A549 (cell line): Measurements from ENCODE around the gene ZFYVE28. TPM values are rescaled to one million over a fixed set of nuclear protein-coding genes. Genes with fewer than 3 reads are reported as not detected.

Source experiments
- ATAC-seq, 2 experiments: fragments of 200-7000 bp in 1 of 2; fragments of >200 bp in 1 of 2; cut with Nextera tagmentation in 1 of 2; cut with Tn5 transposase in 1 of 2; 3 replicates each; pipeline versions ENCODE4 v1.8.0 to v1.9.1; 2018 to 2020; ENCODE audit warnings: mild to moderate bottlenecking in 1 of 2, moderate library complexity in 1 of 2
- CTCF ChIA-PET: fragments of 300-600 bp; sonication (Branson Sonifier 250); formaldehyde crosslinking; extraction: SDS; loops from one replicate; lab custom pipeline; 2021; ENCODE audit warnings: antibody characterized with exemption, inconsistent platforms; lab: Yijun Ruan, JAX
- POLR2A ChIA-PET: fragments of 350-600 bp; formaldehyde crosslinking; extraction: SDS; loops from one replicate; lab custom pipeline; 2021; ENCODE audit warnings: antibody characterized with exemption, inconsistent platforms; lab: Yijun Ruan, JAX
- DNase-seq, 2 experiments: peaks; one replicate each; pipeline versions ENCODE4 v3.0.0 to v3.0.0-alpha.2; 2011 to 2016; ENCODE audit warnings: low read depth in 1 of 2, low spot score in 1 of 2
- FAIRE-seq: peaks from 2 replicates; lab custom pipeline; 2011; peaks lifted over from hg19 to GRCh38; lab: Jason Lieb, UNC
- H3K27ac ChIP-seq, 2 experiments: fragments of >200 bp; sonication (Bioruptor Twin); formaldehyde crosslinking; 3 replicates each; pipeline ENCODE4 v1.5.1; 2016 to 2017
- H3K4me1 ChIP-seq: fragments of >200 bp; sonication (Bioruptor Twin); formaldehyde crosslinking; 3 replicates; pipeline ENCODE4 v1.6.1; 2016
- H3K4me2 ChIP-seq: fragments of >200 bp; sonication (Bioruptor Twin); formaldehyde crosslinking; 3 replicates; pipeline ENCODE4 v1.6.1; 2016
- H3K4me3 ChIP-seq: fragments of >200 bp; sonication (Bioruptor Twin); formaldehyde crosslinking; 3 replicates; pipeline ENCODE4 v1.5.1; 2016
- H3K9me3 ChIP-seq: fragments of >200 bp; sonication (Bioruptor Twin); formaldehyde crosslinking; 3 replicates; pipeline ENCODE4 v1.6.1; 2016
- CBX8 ChIP-seq: fragments of 200-600 bp; sonication (generic); IDR thresholded peaks from 2 replicates; pipeline ENCODE4 v1.6.1; 2016
- CHD2 ChIP-seq: fragments of 150-350 bp; IDR thresholded peaks from 2 replicates; pipeline ENCODE4 v1.6.1; 2014; ENCODE audit warnings: low read length; ENCODE audit not compliant: partially characterized antibody
- CHD4 ChIP-seq: fragments of 200-600 bp; sonication (generic); IDR thresholded peaks from 2 replicates; pipeline ENCODE4 v1.6.1; 2016; ENCODE audit warnings: antibody characterized with exemption, mild to moderate bottlenecking, borderline replicate concordance
- FOXS1 ChIP-seq: fragments of 250-450 bp; sonication (Bioruptor Pico); IDR thresholded peaks from 2 replicates; pipeline ENCODE4 v1.5.0; 2020; ENCODE audit warnings: mild to moderate bottlenecking, moderate library complexity
- GATA3 ChIP-seq: IDR thresholded peaks from 2 replicates; pipeline ENCODE4 v1.6.1; 2012; ENCODE audit warnings: borderline replicate concordance
- HOXA7 ChIP-seq: fragments of 250-450 bp; sonication (Bioruptor Pico); IDR thresholded peaks from 2 replicates; pipeline ENCODE4 v1.5.0; 2020; ENCODE audit warnings: mild to moderate bottlenecking, moderate library complexity
- HOXB13 ChIP-seq: fragments of 250-450 bp; sonication (Bioruptor Pico); IDR thresholded peaks from 2 replicates; pipeline ENCODE4 v1.5.0; 2020; ENCODE audit warnings: low read depth, mild to moderate bottlenecking, moderate library complexity
- JUNB ChIP-seq: fragments of >200 bp; sonication (Bioruptor Twin); formaldehyde crosslinking; IDR thresholded peaks from 2 replicates; pipeline ENCODE4 v1.6.1; 2016
- KDM5A ChIP-seq: fragments of 200-600 bp; sonication (generic); IDR thresholded peaks from 2 replicates; pipeline ENCODE4 v1.6.1; 2016; ENCODE audit warnings: antibody characterized with exemption, mild to moderate bottlenecking
- MAZ ChIP-seq: fragments of 150-350 bp; IDR thresholded peaks from 2 replicates; pipeline ENCODE4 v1.6.1; 2014; ENCODE audit warnings: antibody characterized with exemption, low read depth, low read length, borderline replicate concordance
- POLR2A ChIP-seq: IDR thresholded peaks from 2 replicates; pipeline ENCODE4 v1.6.1; 2012; ENCODE audit warnings: mild to moderate bottlenecking, low read length
- POLR2AphosphoS2 ChIP-seq: conservative IDR thresholded peaks from 2 replicates; pipeline ENCODE4 v1.6.1; 2012; ENCODE audit warnings: low read length, improper control_type of control experiment, inconsistent platforms
- RARB ChIP-seq: fragments of 250-450 bp; sonication (Bioruptor Pico); IDR thresholded peaks from 2 replicates; pipeline ENCODE4 v1.8.0; 2021; ENCODE audit warnings: mild to moderate bottlenecking, moderate library complexity
- RCOR1 ChIP-seq: fragments of 150-350 bp; IDR thresholded peaks from 2 replicates; pipeline ENCODE4 v1.6.1; 2014; ENCODE audit warnings: antibody characterized with exemption, low read length, low read depth
- RFX5 ChIP-seq: fragments of 450-650 bp; IDR thresholded peaks from 2 replicates; pipeline ENCODE4 v1.7.1; 2014; ENCODE audit warnings: antibody characterized with exemption, mild to moderate bottlenecking, moderate library complexity
- TP53 ChIP-seq: fragments of 250-450 bp; sonication (Bioruptor Pico); IDR thresholded peaks from 2 replicates; pipeline ENCODE4 v1.5.0; 2021; ENCODE audit warnings: mild to moderate bottlenecking, moderate library complexity
- WGBS: methylation state at CpG from one replicate; pipeline ENCODE4 v1.1.6; 2017; ENCODE audit errors: missing lambda C conversion rate; 5-methylcytosine and 5-hydroxymethylcytosine counted together
- polyA plus RNA-seq, 4 experiments: library from polyadenylated mRNA; depleted of rRNA in 3 of 4; stranded (reverse); fragments of >200 nt; fragmentation: RNase III in 1 of 4; extraction: RNeasy Plus Mini Kit Qiagen cat#74134 plus additional on column Dnase treatment in 1 of 4; gene quantifications; 2 replicates in 3 of 4; 3 replicates in 1 of 4; pipeline ENCODE4 v1.2.3, GENCODE V29; 2011 to 2017
- TF ChIP-seq, protein P1 (sequence below): fragments of >200 bp; sonication (Bioruptor Twin); formaldehyde crosslinking; IDR thresholded peaks from 3 replicates; pipeline ENCODE4 v1.6.1; 2016
- TF ChIP-seq, protein P2 (sequence below): fragments of 250-450 bp; sonication (Bioruptor Pico); IDR thresholded peaks from 2 replicates; pipeline ENCODE4 v1.5.0; 2021; ENCODE audit warnings: mild to moderate bottlenecking, moderate library complexity, borderline replicate concordance
- TF ChIP-seq, protein P3 (sequence below): IDR thresholded peaks from 2 replicates; pipeline ENCODE4 v1.6.1; 2012
- TF ChIP-seq, protein P4 (sequence below): IDR thresholded peaks from 2 replicates; pipeline ENCODE4 v1.6.1; 2012

ZFYVE28 gene
- polyA plus RNA-seq, 2 of the 4 experiments (the other 2 are of a cell fraction): 2.1 to 2.3 TPM

DNA sequence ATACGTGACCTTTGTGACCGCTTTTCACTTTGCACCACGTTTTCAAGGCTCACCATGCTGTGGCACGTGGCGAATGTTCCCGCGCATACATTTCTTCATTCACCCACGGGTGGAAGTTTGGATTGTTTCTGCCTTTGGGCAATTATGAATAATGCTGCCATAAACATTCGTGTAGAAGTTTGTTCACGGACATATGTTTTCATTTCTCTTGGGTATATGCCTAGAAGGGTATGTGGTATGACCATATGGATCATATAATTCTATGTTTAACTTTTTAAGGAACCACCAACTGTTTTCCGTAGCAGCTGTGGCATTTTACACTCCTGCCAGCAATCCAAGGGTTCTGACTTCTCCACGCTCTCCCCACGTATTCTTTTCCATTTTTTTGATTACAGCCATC lies 95.6 kb downstream of the ZFYVE28 start:
- no peak for FAIRE-seq
- POLR2A ChIA-PET: no interaction called here
- no peak overlapping the region for H3K27ac ChIP-seq
- no peaks in the 10 kb centered on the region for H3K4me1 ChIP-seq
- 82% methylated on average over 13 of the region's 13 CpGs for WGBS
- peaks cover 6% of the 10 kb centered on the region; the same call in 2 of the 3 replicates for H3K9me3 ChIP-seq
- no peak for DNase-seq
- CTCF ChIA-PET: no interaction called here
- H3K4me3 ChIP-seq: no peak overlapping the region
- H3K4me2 ChIP-seq: no peak overlapping the region
- ATAC-seq: no peak
- TF ChIP-seq POLR2AphosphoS2: no peak
- TF ChIP-seq, protein P1, sequence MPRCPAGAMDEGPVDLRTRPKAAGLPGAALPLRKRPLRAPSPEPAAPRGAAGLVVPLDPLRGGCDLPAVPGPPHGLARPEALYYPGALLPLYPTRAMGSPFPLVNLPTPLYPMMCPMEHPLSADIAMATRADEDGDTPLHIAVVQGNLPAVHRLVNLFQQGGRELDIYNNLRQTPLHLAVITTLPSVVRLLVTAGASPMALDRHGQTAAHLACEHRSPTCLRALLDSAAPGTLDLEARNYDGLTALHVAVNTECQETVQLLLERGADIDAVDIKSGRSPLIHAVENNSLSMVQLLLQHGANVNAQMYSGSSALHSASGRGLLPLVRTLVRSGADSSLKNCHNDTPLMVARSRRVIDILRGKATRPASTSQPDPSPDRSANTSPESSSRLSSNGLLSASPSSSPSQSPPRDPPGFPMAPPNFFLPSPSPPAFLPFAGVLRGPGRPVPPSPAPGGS: no peak
- TF ChIP-seq RFX5: no peak
- no peak for TF ChIP-seq KDM5A
- TF ChIP-seq, all 56 proteins: peak for 0

DNA sequence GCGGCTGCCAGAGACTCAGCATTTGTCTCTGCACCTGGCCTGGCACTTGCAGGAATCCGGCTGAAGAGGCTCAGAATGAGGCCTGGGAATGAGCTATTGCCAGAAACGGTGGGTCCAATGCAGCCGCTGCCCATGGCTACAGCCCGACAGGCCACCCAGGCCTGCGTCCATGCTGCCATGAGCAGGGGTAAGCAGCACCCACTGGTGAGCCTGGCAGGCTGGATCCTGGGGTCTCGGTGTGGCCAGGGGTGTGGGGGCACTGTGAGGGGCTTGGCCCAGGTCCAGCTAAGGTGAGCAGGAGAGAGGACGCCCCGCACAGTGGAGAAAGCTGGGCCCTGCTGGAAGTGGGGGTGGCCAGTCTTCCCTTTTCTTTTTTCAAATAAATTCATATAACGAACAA lies 96.2 kb downstream of the ZFYVE28 start:
- FAIRE-seq: no peak
- ChIA-PET CTCF (no interaction called here), POLR2A (no interaction called here)
- Histone ChIP-seq H3K4me1 (no peaks in the 10 kb centered on the region), H3K9me3 (peaks cover under 1% of the 10 kb centered on the region; the same call in 1 of the 3 replicates), H3K27ac (no peak overlapping the region), H3K4me2 (no peak overlapping the region), H3K4me3 (no peak overlapping the region)
- TF ChIP-seq, protein P2, sequence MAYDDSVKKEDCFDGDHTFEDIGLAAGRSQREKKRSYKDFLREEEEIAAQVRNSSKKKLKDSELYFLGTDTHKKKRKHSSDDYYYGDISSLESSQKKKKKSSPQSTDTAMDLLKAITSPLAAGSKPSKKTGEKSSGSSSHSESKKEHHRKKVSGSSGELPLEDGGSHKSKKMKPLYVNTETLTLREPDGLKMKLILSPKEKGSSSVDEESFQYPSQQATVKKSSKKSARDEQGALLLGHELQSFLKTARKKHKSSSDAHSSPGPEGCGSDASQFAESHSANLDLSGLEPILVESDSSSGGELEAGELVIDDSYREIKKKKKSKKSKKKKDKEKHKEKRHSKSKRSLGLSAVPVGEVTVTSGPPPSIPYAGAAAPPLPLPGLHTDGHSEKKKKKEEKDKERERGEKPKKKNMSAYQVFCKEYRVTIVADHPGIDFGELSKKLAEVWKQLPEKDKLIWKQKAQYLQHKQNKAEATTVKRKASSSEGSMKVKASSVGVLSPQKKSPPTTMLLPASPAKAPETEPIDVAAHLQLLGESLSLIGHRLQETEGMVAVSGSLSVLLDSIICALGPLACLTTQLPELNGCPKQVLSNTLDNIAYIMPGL: no peak
- TF ChIP-seq MAZ: no peak
- no peak for TF ChIP-seq FOXS1 (CRISPR knock-in tag)
- no peak for TF ChIP-seq CHD2
- TF ChIP-seq TP53 (CRISPR knock-in tag): no peak
- no peak for TF ChIP-seq POLR2A
- TF ChIP-seq, protein P3, sequence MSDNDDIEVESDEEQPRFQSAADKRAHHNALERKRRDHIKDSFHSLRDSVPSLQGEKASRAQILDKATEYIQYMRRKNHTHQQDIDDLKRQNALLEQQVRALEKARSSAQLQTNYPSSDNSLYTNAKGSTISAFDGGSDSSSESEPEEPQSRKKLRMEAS: no peak
- TF ChIP-seq HOXB13 (CRISPR knock-in tag): no peak
- TF ChIP-seq, protein P4, sequence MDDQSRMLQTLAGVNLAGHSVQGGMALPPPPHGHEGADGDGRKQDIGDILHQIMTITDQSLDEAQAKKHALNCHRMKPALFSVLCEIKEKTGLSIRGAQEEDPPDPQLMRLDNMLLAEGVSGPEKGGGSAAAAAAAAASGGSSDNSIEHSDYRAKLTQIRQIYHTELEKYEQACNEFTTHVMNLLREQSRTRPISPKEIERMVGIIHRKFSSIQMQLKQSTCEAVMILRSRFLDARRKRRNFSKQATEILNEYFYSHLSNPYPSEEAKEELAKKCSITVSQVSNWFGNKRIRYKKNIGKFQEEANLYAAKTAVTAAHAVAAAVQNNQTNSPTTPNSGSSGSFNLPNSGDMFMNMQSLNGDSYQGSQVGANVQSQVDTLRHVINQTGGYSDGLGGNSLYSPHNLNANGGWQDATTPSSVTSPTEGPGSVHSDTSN: no peak
- no peak for TF ChIP-seq RCOR1
- no peak for TF ChIP-seq HOXA7 (CRISPR knock-in tag)
- no peak for TF ChIP-seq CHD4
- no peak for TF ChIP-seq JUNB
- TF ChIP-seq CBX8: no peak
- no peak for TF ChIP-seq RARB (CRISPR knock-in tag)
- DNase-seq: no peak
- no peak for ATAC-seq
- WGBS: 88% methylated on average over 4 of the region's 10 CpGs

DNA sequence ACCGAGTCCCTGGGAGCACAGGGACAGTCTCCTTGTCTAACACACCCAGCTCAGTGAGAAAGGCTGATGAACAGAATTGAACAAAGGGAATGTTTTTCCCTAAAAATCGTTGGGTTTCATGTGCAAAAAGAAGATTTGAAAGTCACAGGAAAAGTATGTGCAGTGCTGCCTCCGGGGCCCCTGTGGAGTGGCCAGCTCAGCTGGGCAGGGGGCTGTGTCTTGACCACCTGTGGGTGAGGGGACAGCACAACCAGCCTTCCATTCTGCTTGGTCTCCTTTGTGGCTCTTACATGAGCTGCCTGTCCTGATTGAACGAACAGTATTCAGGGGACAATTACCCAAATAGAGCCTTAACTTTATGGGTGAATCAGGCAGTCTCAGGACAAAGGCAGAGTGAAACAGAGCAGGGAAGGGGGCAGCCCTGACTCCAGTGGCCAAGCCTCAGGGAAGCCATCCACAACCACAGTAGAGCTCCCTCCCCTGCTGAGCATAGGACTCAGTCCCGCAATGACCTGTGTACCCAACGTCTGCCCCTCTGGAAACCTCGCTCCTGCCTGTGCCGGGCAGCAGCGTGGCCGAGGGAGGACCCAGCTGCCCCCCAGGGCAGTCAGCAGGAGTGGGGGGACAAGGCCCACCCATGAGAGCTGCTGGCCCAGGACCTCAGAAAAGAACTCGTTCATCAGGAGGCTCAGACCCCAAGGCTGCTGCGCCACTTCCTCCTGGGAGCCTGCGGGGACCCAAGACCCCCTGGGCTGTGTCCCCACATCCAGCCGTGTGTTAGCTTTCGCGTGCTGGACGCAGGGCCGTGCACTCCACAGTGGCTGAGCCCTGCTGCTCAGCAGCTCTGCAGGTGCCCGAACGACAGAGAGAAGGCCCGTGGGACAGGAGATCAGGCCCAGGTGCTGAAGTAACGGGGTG lies 96.9 kb downstream of the ZFYVE28 start:
- H3K9me3 ChIP-seq: no peaks in the 10 kb centered on the region
- FAIRE-seq: no peak
- no peak for TF ChIP-seq GATA3
- TF ChIP-seq, protein P1: no peak
- TF ChIP-seq, all 56 proteins: peak for 0
- Histone ChIP-seq H3K27ac (no peak overlapping the region), H3K4me1 (no peaks in the 10 kb centered on the region), H3K4me3 (no peak overlapping the region), H3K4me2 (no peak overlapping the region)
- ChIA-PET CTCF (interaction anchor here (1.3 kb wide), 1 partner anchor 121 kb away, joined by 4 read pairs; no protein-coding TSS in a partner anchor), POLR2A (no interaction called here)
- 70% methylated on average over 11 of the region's 22 CpGs for WGBS
- no peak for DNase-seq
- no peak for ATAC-seq
